Adrenal gland (tissue), 12 donors: Measurements from ENCODE around the gene CHI3L1. TPM values are rescaled to one million over a fixed set of nuclear protein-coding genes. Genes with fewer than 3 reads are reported as not detected.

Experiments used
- DNase-seq, 7 donors: peaks; one replicate each; pipeline ENCODE4 v3.0.0-alpha.2; 2019 to 2020
- H3K27ac ChIP-seq, 5 donors: fragments of 200-600 bp; sonication (generic) in 4 of 5; 1 replicate in 3 of 5; 2 replicates in 2 of 5; pipeline versions ENCODE4 v1.5.1 to v1.8.0; 2016 to 2020; ENCODE audit warnings: mild to moderate bottlenecking in 1 of 5
- H3K27me3 ChIP-seq: fragments of 200-600 bp; 2 replicates; pipeline ENCODE4 v1.8.0; 2021
- H3K36me3 ChIP-seq, 2 donors: fragments of 200-600 bp; replicated peaks in 1 of 2; 1 replicate in 1 of 2; 2 replicates in 1 of 2; pipeline versions ENCODE4 v1.5.1 to v1.8.0; 2018 to 2022
- H3K4me1 ChIP-seq, 2 donors: fragments of 200-600 bp; replicated peaks in 1 of 2; 1 replicate in 1 of 2; 2 replicates in 1 of 2; pipeline versions ENCODE4 v1.5.1 to v1.8.0; 2018 to 2021
- H3K4me3 ChIP-seq, 4 donors: fragments of 200-600 bp; sonication (generic) in 3 of 4; one replicate each; pipeline ENCODE4 v1.5.1; 2016 to 2018
- H3K9me3 ChIP-seq, 3 donors: fragments of 200-600 bp; sonication (generic) in 1 of 3; replicated peaks in 1 of 3; 1 replicate in 2 of 3; 2 replicates in 1 of 3; pipeline versions ENCODE4 v1.5.1 to v1.8.0; 2016 to 2021
- CTCF ChIP-seq, 6 experiments: fragments of 450-650 bp in 4 of 6; fragments of 200-600 bp in 2 of 6; sonication (generic) in 1 of 6; IDR thresholded peaks; 1 replicate in 5 of 6; 2 replicates in 1 of 6; pipeline versions ENCODE4 v1.5.1 to v1.8.0; 2016 to 2021; ENCODE audit warnings: antibody characterized with exemption in 6 of 6, mild to moderate bottlenecking in 2 of 6, moderate library complexity in 1 of 6
- POLR2A ChIP-seq, 2 donors: fragments of 450-650 bp; IDR thresholded peaks; one replicate each; pipeline ENCODE4 v1.6.1; 2017; ENCODE audit warnings: antibody characterized with exemption in 2 of 2, mild to moderate bottlenecking in 2 of 2, moderate library complexity in 1 of 2
- WGBS, 4 donors: extraction: QIAGEN DNeasy Blood & Tissue Kit in 2 of 4; methylation state at CpG; one replicate each; pipeline versions ENCODE4 v1.1.5 to v1.1.7; 2013 to 2017; 5-methylcytosine and 5-hydroxymethylcytosine counted together
- intact Hi-C, 2 donors: fragments of 100-400 bp; cut with DNase I; formaldehyde crosslinking; loops; one replicate each; pipeline versions ENCODE4 v1.14.1 to v1.15.0; 2022 to 2023
- polyA plus RNA-seq, 3 donors: library from polyadenylated mRNA; stranded (reverse); fragments of 200-250 nt in 2 of 3; fragments of 350-450 nt in 1 of 3; fragmentation: Illumina TruSeq in 1 of 3; extraction: RNeasy Lipid Tissue Mini Kit (QIAGEN cat#74804) in 1 of 3; gene quantifications; one replicate each; pipeline ENCODE4 v1.2.3, GENCODE V29; 2013 to 2014
- total RNA-seq, 9 donors: library from RNA; depleted of rRNA in 4 of 9; stranded (reverse); fragments of >200 nt in 4 of 9; fragments of 120-200 nt in 1 of 9; fragmentation: NEBNext Ultra II Directional in 1 of 9; extraction: Animal tissue kit (Norgen Biotek cat#: 25700) in 1 of 9; gene quantifications; one replicate each; pipeline versions ENCODE4 v1.1.0 to v1.2.4, GENCODE V29; 2013 to 2023
- donor health status: healthy with polysubstance abuse.
- donor health status: Bipolar disorder and iron deficiency.
- donor health status: DM: yes; HTN: yes; CAD: no.
- donor health status: DM: no; HTN: no; CAD: no.
- donor health status: DM: no; HTN: no; CAD: no.
- donor health status: DM: yes; HTN: yes; CAD: no.

The CHI3L1 gene
- total and polyA plus RNA-seq, 12 donors: 0.11 to 19.1 (median 0.74) TPM

DNA sequence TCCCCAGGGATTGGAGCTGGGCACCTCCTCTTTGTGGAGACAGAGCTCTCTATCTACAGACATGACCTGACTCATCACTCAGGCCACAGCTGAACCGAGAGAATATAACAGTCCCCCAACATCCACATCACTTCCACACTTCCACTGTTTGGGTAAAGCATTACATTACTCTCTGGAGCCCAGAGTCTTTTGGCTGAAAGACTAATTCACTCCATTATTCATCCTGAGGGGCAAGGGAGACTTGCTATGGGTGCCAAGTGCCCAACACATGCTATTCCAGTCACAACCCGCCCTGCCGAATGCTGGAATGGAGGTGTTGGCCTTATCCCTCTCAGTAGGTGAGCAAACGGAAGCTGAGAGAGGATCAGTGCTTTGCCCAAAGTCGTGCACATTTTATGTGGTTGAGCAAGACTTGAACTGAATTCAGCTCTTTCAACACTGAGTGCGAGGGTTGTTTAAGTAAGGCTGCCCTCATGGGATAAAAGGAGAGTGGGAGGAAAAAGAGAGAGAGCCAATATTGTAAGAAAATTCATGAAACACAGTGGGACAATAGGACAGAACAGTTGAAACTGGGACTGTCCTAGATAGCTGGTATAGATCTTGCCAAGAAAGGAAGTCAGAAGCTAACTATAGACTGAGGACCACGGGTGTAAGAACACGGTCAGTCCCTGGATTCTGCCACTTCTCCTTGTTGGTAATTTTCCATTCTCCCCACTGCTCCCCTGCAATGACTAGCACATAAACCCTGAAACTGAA is 13.5 kb upstream of the CHI3L1 start:
- 53 to 60% (median 59%) methylated on average over 8 of the region's 8 CpGs for WGBS, 4 donors
- H3K27me3 ChIP-seq: no peaks in the 10 kb centered on the region
- no peak overlapping the region for H3K4me3 ChIP-seq
- no peak for TF ChIP-seq POLR2A (IDR thresholded peaks at IDR 0.05)
- TF ChIP-seq CTCF (IDR thresholded peaks at IDR 0.05): no peak
- no peaks in the 10 kb centered on the region for H3K9me3 ChIP-seq
- H3K36me3 ChIP-seq: no peaks in the 10 kb centered on the region
- H3K4me1 ChIP-seq: no peaks in the 10 kb centered on the region
- H3K27ac ChIP-seq: peak overlapping the region in 2 of 5 donors; percentile 44 to 66
- no peak for DNase-seq
- intact Hi-C loops: no loop called here

DNA sequence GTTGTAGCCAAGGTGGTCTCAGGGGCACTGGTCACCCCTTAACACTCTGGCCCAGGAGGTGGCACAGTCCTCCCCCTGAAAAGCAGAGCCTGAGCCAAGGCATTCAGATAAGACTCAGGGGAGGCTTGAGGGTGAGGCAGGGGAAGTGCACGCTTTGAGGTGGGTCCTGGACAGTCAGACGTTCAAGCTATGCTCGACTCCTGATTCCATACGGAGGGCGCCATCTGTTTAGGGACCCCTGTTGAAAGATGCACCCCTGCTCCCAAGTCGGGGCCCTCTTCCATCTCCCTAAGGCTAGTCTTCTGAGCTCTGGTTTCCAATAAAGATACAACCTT is 12.9 kb upstream of the CHI3L1 start:
- 84 to 92% (median 88%) methylated on average over 6 of the region's 6 CpGs for whole genome bisulfite sequencing, 4 donors
- no peak for TF ChIP-seq POLR2A (IDR thresholded peaks at IDR 0.05)
- TF ChIP-seq CTCF (IDR thresholded peaks at IDR 0.05): no peak
- Histone ChIP-seq H3K4me3 (no peak overlapping the region), H3K36me3 (no peaks in the 10 kb centered on the region), H3K9me3 (no peaks in the 10 kb centered on the region), H3K4me1 (no peaks in the 10 kb centered on the region), H3K27me3 (no peaks in the 10 kb centered on the region), H3K27ac (peak overlapping the region in 2 of 5 donors; percentile 34 to 66)
- DNase-seq: no peak
- intact Hi-C loops: no loop called here

- H3K4me1 ChIP-seq: no peaks in the 10 kb centered on the region
- peak overlapping the region in 1 of 5 donors; percentile 22 for H3K27ac ChIP-seq
- TF ChIP-seq POLR2A (IDR thresholded peaks at IDR 0.05) (no peak), CTCF (IDR thresholded peaks at IDR 0.05) (no peak)
- intact Hi-C loops: no loop called here
- DNase-seq: no peak
- no peaks in the 10 kb centered on the region for H3K27me3 ChIP-seq
- H3K4me3 ChIP-seq: no peak overlapping the region
- WGBS, 4 donors: 69 to 85% (median 83%) methylated on average over 3 of the region's 3 CpGs
- H3K9me3 ChIP-seq: no peaks in the 10 kb centered on the region
- H3K36me3 ChIP-seq: no peaks in the 10 kb centered on the region
Measured at GRCh38 chr1:203199002-203199401, 12.5 kb upstream of the CHI3L1 start.

DNA sequence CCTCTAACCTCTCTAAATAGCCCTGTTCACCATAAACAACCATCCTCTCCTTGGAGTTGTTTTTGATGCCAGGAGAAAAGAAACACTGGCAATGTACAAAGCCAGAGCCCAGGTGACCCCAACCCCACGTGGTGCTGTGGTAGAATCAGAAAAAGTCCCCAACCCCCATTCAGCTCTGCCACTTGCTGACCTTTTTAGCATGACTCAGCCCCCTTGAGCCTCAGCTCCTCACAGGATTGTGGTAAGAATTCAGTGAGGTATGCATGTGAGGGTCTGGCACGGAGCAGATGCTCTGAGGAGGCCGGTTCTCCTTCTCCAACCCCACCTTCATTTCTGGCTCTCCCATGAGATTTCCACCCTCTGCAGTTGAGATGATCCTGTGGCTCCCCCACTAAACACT is 11.1 kb upstream of the CHI3L1 start:
- TF ChIP-seq CTCF (IDR thresholded peaks at IDR 0.05): no peak
- no peak for TF ChIP-seq POLR2A (IDR thresholded peaks at IDR 0.05)
- 49 to 60% (median 55%) methylated on average over 3 of the region's 3 CpGs for WGBS, 4 donors
- Histone ChIP-seq H3K4me1 (no peaks in the 10 kb centered on the region), H3K27me3 (no peaks in the 10 kb centered on the region), H3K27ac (no peak overlapping the region), H3K36me3 (no peaks in the 10 kb centered on the region), H3K4me3 (no peak overlapping the region), H3K9me3 (no peaks in the 10 kb centered on the region)
- no peak for DNase-seq
- intact Hi-C loops: no loop called here
